ENCODE data around the gene PRSS12. TPM values are rescaled to one million over a fixed set of nuclear protein-coding genes. Genes with fewer than 3 reads are reported as not detected.

The PRSS12 gene
- total and polyA plus RNA-seq, 2 donors (not counting 1 experiment from before 2014, with no cell fraction given): not detected

- H3K36me3 ChIP-seq (replicated peaks in 1 of 2; ENCODE audit: control extremely low read depth in 1 of 2, control insufficient read depth in 1 of 2, extremely low read depth in 1 of 2, insufficient read depth in 2 of 2, low read length in 1 of 2): no peaks in the 10 kb centered on the region
- no peak overlapping the region for H2AFZ ChIP-seq (ENCODE audit: insufficient read depth, low read depth, low read length, poor library complexity, severe bottlenecking)
- H3K27ac ChIP-seq (ENCODE audit: low read length in 2 of 2): no peak overlapping the region
- H3K4me1 ChIP-seq (ENCODE audit: control insufficient read depth in 2 of 2, insufficient read depth in 2 of 2, low read length in 2 of 2): no peaks in the 10 kb centered on the region
- H3K9me3 ChIP-seq (ENCODE audit: control extremely low read depth in 1 of 3, control insufficient read depth in 2 of 3, insufficient read depth in 1 of 3, low read length in 2 of 3): no peaks in the 10 kb centered on the region
- 50% methylated on average over 1 of the region's 2 CpGs for WGBS (ENCODE audit: insufficient coverage)
- no peaks in the 10 kb centered on the region for H3K9me3 Mint-ChIP-seq (ENCODE audit: insufficient read depth)
- no peak overlapping the region for H3K4me2 ChIP-seq (replicated peaks; ENCODE audit: low read depth, low read length, poor library complexity, severe bottlenecking)
- H3K9ac ChIP-seq (ENCODE audit: low read length): no peak overlapping the region
- H3K4me1 Mint-ChIP-seq: no peaks in the 10 kb centered on the region
- no peaks in the 10 kb centered on the region for H4K20me1 ChIP-seq (ENCODE audit: control insufficient read depth, insufficient read depth, low read length, poor library complexity, severe bottlenecking)
- TF ChIP-seq CTCF (IDR thresholded peaks at IDR 0.05) (no peak), EZH2 (IDR thresholded peaks at IDR 0.05; ENCODE audit: borderline replicate concordance, insufficient read depth, low read depth, low read length, poor library complexity, severe bottlenecking) (no peak)
- POLR2A ChIA-PET: no interaction called here
- no peak overlapping the region for H3K27ac Mint-ChIP-seq
- CTCF ChIA-PET: no interaction called here
- no peak overlapping the region for H3K4me3 Mint-ChIP-seq
- H3K79me2 ChIP-seq (ENCODE audit: control insufficient read depth, insufficient read depth, low read length): no peaks in the 10 kb centered on the region
- ATAC-seq (ENCODE audit: low read depth): no peak
- intact Hi-C loops (cut with micrococcal nuclease): no loop called here
- no peak for DNase-seq
- peaks cover 6% of the 10 kb centered on the region for H3K27me3 Mint-ChIP-seq
- H3K27me3 ChIP-seq (replicated peaks in 1 of 4; ENCODE audit: control extremely low read depth in 1 of 4, control insufficient read depth in 3 of 4, insufficient read depth in 4 of 4, low read length in 3 of 4): no peaks in the 10 kb centered on the region
- H3K4me3 ChIP-seq (ENCODE audit: control extremely low read depth in 1 of 5, extremely low read depth in 1 of 5, insufficient read depth in 1 of 5, low read depth in 2 of 5, low read length in 4 of 5): no peak overlapping the region
These were observed 26.2 kb downstream of the PRSS12 start for GRCh38 chr4:118326585-118326984.

- no peak overlapping the region for H3K27ac Mint-ChIP-seq
- no peak for DNase-seq
- CTCF ChIA-PET: no interaction called here
These were observed 27.4 kb downstream of the PRSS12 start for GRCh38 chr4:118325431-118325830.

More at GRCh38 chr4:118325431-118325830, 27.4 kb downstream of the PRSS12 start:
- no peak overlapping the region for H3K27ac ChIP-seq (ENCODE audit: low read length in 2 of 2)
- no peak overlapping the region for H3K4me3 ChIP-seq (ENCODE audit: control extremely low read depth in 1 of 5, extremely low read depth in 1 of 5, insufficient read depth in 1 of 5, low read depth in 2 of 5, low read length in 4 of 5)
- peaks cover 0 to 3% (median 0%) of the 10 kb centered on the region in 4 experiments for H3K27me3 ChIP-seq (replicated peaks in 1 of 4; ENCODE audit: control extremely low read depth in 1 of 4, control insufficient read depth in 3 of 4, insufficient read depth in 4 of 4, low read length in 3 of 4)
- no peak for TF ChIP-seq CTCF (IDR thresholded peaks at IDR 0.05)
- POLR2A ChIA-PET: no interaction called here
- no peak overlapping the region for H3K9ac ChIP-seq (ENCODE audit: low read length)
- H2AFZ ChIP-seq (ENCODE audit: insufficient read depth, low read depth, low read length, poor library complexity, severe bottlenecking): no peak overlapping the region
- no peaks in the 10 kb centered on the region for H3K4me1 Mint-ChIP-seq
- no peaks in the 10 kb centered on the region for H3K36me3 ChIP-seq (replicated peaks in 1 of 2; ENCODE audit: control extremely low read depth in 1 of 2, control insufficient read depth in 1 of 2, extremely low read depth in 1 of 2, insufficient read depth in 2 of 2, low read length in 1 of 2)
- H3K4me1 ChIP-seq (ENCODE audit: control insufficient read depth in 2 of 2, insufficient read depth in 2 of 2, low read length in 2 of 2): no peaks in the 10 kb centered on the region
- H3K79me2 ChIP-seq (ENCODE audit: control insufficient read depth, insufficient read depth, low read length): no peaks in the 10 kb centered on the region
- intact Hi-C loops (cut with micrococcal nuclease): no loop called here
- H4K20me1 ChIP-seq (ENCODE audit: control insufficient read depth, insufficient read depth, low read length, poor library complexity, severe bottlenecking): no peaks in the 10 kb centered on the region
- H3K4me3 Mint-ChIP-seq: no peak overlapping the region
- no peaks in the 10 kb centered on the region for H3K9me3 ChIP-seq (ENCODE audit: control extremely low read depth in 1 of 3, control insufficient read depth in 2 of 3, insufficient read depth in 1 of 3, low read length in 2 of 3)
- no peak for ATAC-seq (ENCODE audit: low read depth)
- H3K4me2 ChIP-seq (replicated peaks; ENCODE audit: low read depth, low read length, poor library complexity, severe bottlenecking): no peak overlapping the region
- no CpG with 5 or more reads among the region's 1 CpG for WGBS (ENCODE audit: insufficient coverage)
- H3K9me3 Mint-ChIP-seq (ENCODE audit: insufficient read depth): no peaks in the 10 kb centered on the region
- H3K27me3 Mint-ChIP-seq: peaks cover 6% of the 10 kb centered on the region
